BJ (cell line): ENCODE results near the gene NUP205. TPM values are rescaled to one million over a fixed set of nuclear protein-coding genes. Genes with fewer than 3 reads are reported as not detected.
A peak's percentile ranks its signal among the peaks of the same experiment; 100 is the strongest.

ENCODE experiments used
- CTCF ChIA-PET: fragments of 350-600 bp; formaldehyde crosslinking; extraction: SDS; loops from one replicate; lab custom pipeline; 2021; ENCODE audit warnings: antibody characterized with exemption, inconsistent platforms; lab: Yijun Ruan, JAX
- POLR2A ChIA-PET: fragments of 300-600 bp; sonication (Branson Sonifier 250); formaldehyde crosslinking; extraction: SDS; loops from one replicate; lab custom pipeline; 2021; ENCODE audit warnings: antibody characterized with exemption; lab: Charles Lee
- DNase-seq: peaks from one replicate; pipeline ENCODE4 v3.0.0-alpha.2; 2011; ENCODE audit warnings: low read depth
- H3K27me3 ChIP-seq: 2 replicates; pipeline ENCODE4 v1.6.0; 2011; ENCODE audit warnings: low read length; ENCODE audit not compliant: control insufficient read depth, insufficient read depth
- H3K36me3 ChIP-seq: 2 replicates; pipeline ENCODE4 v1.5.1; 2011; ENCODE audit warnings: low read length; ENCODE audit not compliant: control insufficient read depth, insufficient read depth
- H3K4me3 ChIP-seq: 2 replicates; pipeline ENCODE4 v1.5.1; 2011; ENCODE audit warnings: low read depth, mild to moderate bottlenecking, control low read depth, low read length
- CTCF ChIP-seq: IDR thresholded peaks from 2 replicates; pipeline ENCODE4 v1.5.1; 2011; ENCODE audit warnings: low read depth, mild to moderate bottlenecking, control low read depth, inconsistent platforms, low read length, moderate library complexity; ENCODE audit not compliant: insufficient read depth
- polyA plus RNA-seq: library from polyadenylated mRNA; depleted of rRNA; stranded (reverse); fragments of >200 nt; gene quantifications from 2 replicates; pipeline ENCODE4 v1.2.3, GENCODE V29; 2011

Gene NUP205
- polyA plus RNA-seq, 1 experiment, result 27.2 TPM

- ChIA-PET CTCF (interaction anchor here (0.6 to 5.2 kb wide), 22 partner anchors 9 to 956 kb away, joined by 3 to 89 read pairs (median 4); partner anchors contain the start of gene STMP1), POLR2A (interaction anchor here (0.5 to 0.7 kb wide), 2 partner anchors 24 to 349 kb away, joined by 4 to 7 read pairs; no protein-coding TSS in a partner anchor)
- DNase-seq, result no peak
- H3K36me3 ChIP-seq, result 0 out of 2 replicates have a peak, but pooled peaks cover 1% of the 10 kb centered on the region
- H3K27me3 ChIP-seq, result no peaks in the 10 kb centered on the region
- H3K4me3 ChIP-seq, result no peak overlapping the region
- peak; percentile 76 for TF ChIP-seq CTCF
These were observed 87.7 kb downstream of the NUP205 start for GRCh38 chr7:135645296-135645904.

- ChIA-PET CTCF (interaction anchor here (1.3 to 5.2 kb wide), 4 partner anchors 14 to 373 kb away, joined by 3 to 48 read pairs (median 5); no protein-coding TSS in a partner anchor), POLR2A (no interaction called here)
- H3K36me3 ChIP-seq, result 0 out of 2 replicates have a peak, but pooled peaks cover 2% of the 10 kb centered on the region
- no peak overlapping the region for H3K4me3 ChIP-seq
- H3K27me3 ChIP-seq, result no peaks in the 10 kb centered on the region
- DNase-seq, result no peak
- no peak for TF ChIP-seq CTCF
These were observed 90.0 kb downstream of the NUP205 start for GRCh38 chr7:135647755-135648154.

- DNase-seq, result no peak
- H3K36me3 ChIP-seq, result 0 out of 2 replicates have a peak, but pooled peaks cover 2% of the 10 kb centered on the region
- CTCF ChIA-PET, result interaction anchor here (1.0 to 1.4 kb wide), 3 partner anchors 13 to 374 kb away, joined by 3 read pairs; no protein-coding TSS in a partner anchor
- POLR2A ChIA-PET, result no interaction called here
- no peaks in the 10 kb centered on the region for H3K27me3 ChIP-seq
- H3K4me3 ChIP-seq, result no peak overlapping the region
- TF ChIP-seq CTCF, result no peak
These were observed 90.5 kb downstream of the NUP205 start for GRCh38 chr7:135648235-135648634.

GRCh38 chr7:135650831-135651573 is 93.3 kb downstream of the NUP205 start:
- TF ChIP-seq CTCF, result no peak
- DNase-seq, result no peak
- ChIA-PET POLR2A (no interaction called here), CTCF (interaction anchor here (0.6 to 1.2 kb wide), 3 partner anchors 11 to 1573 kb away, joined by 3 to 5 read pairs (median 4); partner anchors contain the start of gene STMP1)
- 0 out of 2 replicates have a peak, but pooled peaks cover 1% of the 10 kb centered on the region for H3K36me3 ChIP-seq
- H3K4me3 ChIP-seq, result no peak overlapping the region
- H3K27me3 ChIP-seq, result no peaks in the 10 kb centered on the region
